ENCODE results near the gene RBM33.

DNA sequence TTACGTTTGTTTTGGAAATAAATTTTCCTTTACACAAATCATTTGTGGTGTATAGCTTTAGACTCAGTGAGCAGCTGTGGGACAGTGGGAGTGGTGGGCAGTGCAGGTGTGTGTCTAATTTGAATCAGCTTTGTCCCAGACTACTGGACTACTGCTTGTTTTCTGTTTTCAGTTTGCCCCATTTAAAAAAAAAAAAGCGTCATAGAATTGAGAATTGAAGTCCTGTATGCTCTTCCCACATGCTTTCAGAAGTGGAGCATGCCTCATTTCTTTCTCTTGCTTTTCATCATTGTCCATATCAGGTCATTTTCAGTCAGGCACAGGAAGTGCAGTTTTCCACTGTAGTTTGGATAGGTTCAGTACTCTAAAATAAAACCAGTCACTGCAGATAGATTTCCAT lies 101.7 kb downstream of the RBM33 start:
- TF ChIP-seq, protein P1, sequence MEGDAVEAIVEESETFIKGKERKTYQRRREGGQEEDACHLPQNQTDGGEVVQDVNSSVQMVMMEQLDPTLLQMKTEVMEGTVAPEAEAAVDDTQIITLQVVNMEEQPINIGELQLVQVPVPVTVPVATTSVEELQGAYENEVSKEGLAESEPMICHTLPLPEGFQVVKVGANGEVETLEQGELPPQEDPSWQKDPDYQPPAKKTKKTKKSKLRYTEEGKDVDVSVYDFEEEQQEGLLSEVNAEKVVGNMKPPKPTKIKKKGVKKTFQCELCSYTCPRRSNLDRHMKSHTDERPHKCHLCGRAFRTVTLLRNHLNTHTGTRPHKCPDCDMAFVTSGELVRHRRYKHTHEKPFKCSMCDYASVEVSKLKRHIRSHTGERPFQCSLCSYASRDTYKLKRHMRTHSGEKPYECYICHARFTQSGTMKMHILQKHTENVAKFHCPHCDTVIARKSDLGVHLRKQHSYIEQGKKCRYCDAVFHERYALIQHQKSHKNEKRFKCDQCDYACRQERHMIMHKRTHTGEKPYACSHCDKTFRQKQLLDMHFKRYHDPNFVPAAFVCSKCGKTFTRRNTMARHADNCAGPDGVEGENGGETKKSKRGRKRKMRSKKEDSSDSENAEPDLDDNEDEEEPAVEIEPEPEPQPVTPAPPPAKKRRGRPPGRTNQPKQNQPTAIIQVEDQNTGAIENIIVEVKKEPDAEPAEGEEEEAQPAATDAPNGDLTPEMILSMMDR (conservative IDR thresholded peaks at IDR 0.05) = no peak
- TF ChIP-seq ZFX (IDR thresholded peaks at IDR 0.05) = no peak

All from C4-2B (cell line).